GM19468 (cell line): Measurements from ENCODE around the gene SLC1A7.

ENCODE experiments used
- ATAC-seq: cut with Tn5 transposase; IDR thresholded peaks from one replicate; pipeline ENCODE4 v1.9.1; 2021; ENCODE audit warnings: mild to moderate bottlenecking, moderate library complexity, moderate number of reproducible peaks; ENCODE audit not compliant: unreplicated experiment; ENCODE audit errors: extremely low read depth

The SLC1A7 gene

DNA sequence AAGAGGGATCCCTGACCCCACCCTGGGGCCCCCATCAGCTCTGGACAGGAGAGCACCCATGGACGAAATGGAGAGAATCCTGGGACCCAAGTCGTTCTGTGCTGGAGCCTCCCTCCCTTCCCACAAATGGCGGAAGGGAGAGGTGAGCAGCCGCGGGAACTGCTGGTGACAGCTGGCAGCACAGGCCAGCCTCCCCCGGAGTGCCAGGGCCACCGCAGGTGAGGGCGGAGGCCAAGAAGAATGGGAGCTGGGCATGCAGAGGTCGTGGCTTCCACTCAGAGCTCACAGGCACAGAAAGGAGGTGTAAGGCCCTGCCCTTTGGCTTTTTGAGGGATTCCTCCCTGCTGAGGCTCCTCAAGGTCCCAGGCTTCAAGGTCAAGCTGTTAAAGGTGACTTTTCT is 24.6 kb downstream of the SLC1A7 start:
- ATAC-seq: no peak

DNA sequence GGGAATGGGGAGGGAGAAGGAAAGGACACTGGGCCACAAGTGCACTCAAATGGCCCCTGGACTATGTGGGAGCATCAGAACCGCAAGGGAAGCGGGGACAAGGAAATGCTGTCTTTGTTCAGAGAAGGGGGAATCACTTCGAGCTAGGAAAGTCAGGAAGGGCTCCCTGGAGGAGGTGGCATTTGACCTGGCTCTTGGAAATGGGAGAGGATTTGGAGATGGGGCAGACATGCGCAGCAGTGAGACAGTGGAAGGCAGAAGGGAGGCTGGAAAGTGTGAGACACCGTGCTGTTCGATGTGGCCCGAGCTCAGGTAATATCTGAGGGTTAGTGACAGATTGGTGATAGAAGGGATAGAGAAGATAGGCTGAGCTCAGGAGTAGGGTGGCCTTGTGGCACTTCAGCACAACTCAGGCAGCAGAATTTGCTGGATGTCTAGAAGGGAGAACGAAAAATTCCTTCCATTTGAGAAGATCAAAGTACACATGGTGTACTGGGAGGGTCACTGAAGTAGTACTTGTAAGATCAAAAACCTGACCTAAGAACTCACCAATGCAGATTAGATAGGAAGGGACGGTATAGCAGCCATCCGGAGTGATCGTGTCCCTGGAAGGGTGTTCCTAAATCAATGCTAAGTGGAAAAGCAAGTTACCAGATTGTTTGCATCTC is 25.4 kb downstream of the SLC1A7 start:
- no peak for ATAC-seq

- ATAC-seq: no peak
Observed at GRCh38 chr1:53116307-53116810, 26.1 kb downstream of the SLC1A7 start.

- no peak for ATAC-seq
Observed at GRCh38 chr1:53115403-53116306, 26.8 kb downstream of the SLC1A7 start.

DNA sequence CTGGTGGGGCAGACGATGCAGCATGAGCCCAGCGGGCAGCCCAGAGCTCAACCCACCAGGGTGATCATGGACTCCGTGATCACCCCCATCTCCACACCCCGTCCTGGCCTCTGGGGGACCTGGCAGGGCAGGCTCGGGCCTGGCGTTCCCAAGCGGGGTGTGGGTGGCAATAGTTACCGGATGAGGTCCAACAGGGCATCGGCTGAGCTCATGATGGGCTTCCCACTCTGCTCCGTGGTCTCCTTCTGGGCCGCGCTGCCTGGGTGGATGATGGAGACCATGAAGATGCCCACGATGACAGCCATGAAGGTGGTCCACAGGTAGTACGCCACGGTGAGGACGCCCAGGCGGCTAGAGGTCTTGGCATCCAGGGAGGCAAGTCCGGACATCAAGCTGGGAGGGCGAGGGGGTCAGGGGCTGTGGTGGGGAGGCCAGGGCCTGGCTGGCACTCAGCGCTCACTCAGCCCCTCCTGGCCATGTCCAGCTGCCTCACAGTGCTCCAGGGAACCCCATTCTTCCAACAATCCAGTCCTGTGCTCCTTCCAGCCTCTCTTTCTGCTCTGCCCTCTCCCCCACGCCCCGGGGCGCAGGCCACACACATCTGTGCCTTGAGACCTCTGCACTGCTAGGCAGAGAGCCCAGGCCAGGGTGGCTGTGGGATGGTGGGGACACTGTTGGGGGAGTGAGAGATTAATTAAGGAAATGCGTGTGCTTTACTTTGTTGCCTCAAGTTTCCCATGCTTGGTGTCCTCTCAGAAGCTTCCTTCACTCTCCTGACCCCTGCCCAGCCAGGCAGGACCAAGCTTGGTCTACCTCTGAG is 27.6 kb downstream of the SLC1A7 start:
- ATAC-seq: no peak

- ATAC-seq: no peak
Observed at GRCh38 chr1:53114090-53114489, 28.3 kb downstream of the SLC1A7 start.

GRCh38 chr1:53112861-53113260 is 29.6 kb downstream of the SLC1A7 start:
- ATAC-seq: no peak

GRCh38 chr1:53112271-53112774 is 30.1 kb downstream of the SLC1A7 start:
- no peak for ATAC-seq

GRCh38 chr1:53111693-53112092 is 30.7 kb downstream of the SLC1A7 start:
- ATAC-seq: no peak

DNA sequence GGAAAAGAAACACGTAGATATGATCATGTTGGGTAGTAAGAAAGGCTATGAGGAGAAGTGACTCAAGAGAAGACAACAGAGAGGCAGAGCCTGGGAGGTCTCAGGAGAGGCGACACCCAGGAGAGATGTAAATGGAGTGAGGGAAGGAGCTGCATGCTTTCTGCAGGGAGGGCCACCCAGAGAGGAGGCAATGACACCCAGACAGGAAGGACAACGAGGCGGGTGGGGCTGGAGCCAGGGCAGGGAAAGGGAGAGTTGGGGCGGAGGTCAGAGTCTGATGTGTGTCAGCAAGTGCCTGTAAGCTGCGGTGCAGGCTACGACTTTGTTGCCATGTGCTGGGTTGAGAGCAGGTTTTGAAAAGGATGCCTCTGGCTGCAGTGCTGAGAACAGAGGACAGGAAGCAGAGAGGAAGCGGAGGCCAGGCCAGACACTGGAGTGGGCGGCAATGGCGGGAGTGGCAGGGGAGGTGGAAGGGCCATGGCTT is 31.3 kb downstream of the SLC1A7 start:
- ATAC-seq: no peak

GRCh38 chr1:53110370-53111072 is 31.9 kb downstream of the SLC1A7 start:
- no peak for ATAC-seq

GRCh38 chr1:53108646-53109580 is 33.5 kb downstream of the SLC1A7 start:
- ATAC-seq: no peak

- no peak for ATAC-seq
Observed at GRCh38 chr1:53107570-53108322, 34.7 kb downstream of the SLC1A7 start.

DNA sequence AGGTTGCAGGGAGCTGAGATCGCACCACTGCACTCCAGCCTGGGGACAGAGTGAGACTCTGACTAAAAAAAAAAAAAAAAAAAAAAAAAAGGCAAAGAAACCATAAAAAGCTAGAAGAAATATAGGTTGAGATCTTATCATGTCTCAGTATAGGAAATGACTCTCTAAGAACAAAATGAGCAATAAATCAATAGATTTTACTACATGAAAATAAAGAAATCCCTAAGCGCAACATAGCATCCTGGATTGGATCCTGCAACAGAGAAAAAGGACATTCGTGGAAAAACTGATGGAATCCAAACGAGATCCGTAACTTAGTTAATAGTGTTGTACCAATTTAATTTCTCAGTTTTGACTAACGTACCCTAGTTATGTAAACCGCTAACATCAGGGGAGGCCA is 35.3 kb downstream of the SLC1A7 start:
- ATAC-seq: no peak

DNA sequence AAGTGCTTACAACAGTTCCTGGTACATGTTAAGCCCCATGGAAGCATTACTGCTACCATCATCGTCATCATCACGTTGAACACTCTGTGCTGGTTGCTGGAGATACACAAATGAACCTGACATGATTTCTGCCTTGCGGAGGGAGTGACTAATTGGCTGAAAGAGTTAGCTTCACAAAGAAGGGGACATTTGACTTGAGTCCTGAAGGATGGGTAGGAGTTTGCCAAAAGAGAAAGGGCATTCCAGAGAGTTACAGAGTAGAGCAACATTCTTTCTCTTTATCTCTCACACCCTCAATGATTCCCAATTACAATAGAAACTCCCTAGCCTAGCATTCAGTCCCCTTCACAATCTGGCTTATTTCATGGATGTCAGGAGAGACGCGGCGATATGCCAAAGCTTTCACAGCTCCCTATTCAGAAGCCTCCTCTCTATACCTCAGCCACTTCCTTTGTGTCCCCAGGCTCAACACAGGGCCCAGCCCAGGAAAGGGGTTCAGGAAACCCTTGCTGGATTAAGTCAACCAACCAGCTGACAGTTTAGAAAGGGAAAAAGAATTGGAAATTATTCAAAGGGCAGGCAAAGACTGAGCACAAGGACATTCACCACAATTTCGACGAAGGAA is 38.0 kb downstream of the SLC1A7 start:
- no peak for ATAC-seq

- ATAC-seq: no peak
Observed at GRCh38 chr1:53094533-53094919, 47.9 kb downstream of the SLC1A7 start.

GRCh38 chr1:53093778-53094532 is 48.5 kb downstream of the SLC1A7 start:
- no peak for ATAC-seq
